Natural killer cell (primary cell): ENCODE data around the gene CPLX4. TPM values are rescaled to one million over a fixed set of nuclear protein-coding genes. Genes with fewer than 3 reads are reported as not detected.
A peak's percentile ranks its signal among the peaks of the same experiment; 100 is the strongest.

Experiments
- ATAC-seq, 3 donors: fragments of 150-1000 bp in 2 of 3; fragments of 200-7000 bp in 1 of 3; cut with Tn5 transposase; 1 replicate in 1 of 3; 2 replicates in 2 of 3; pipeline ENCODE4 v1.10.0; 2021; ENCODE audit warnings: mild to moderate bottlenecking in 2 of 3, moderate library complexity in 2 of 3
- DNase-seq, 2 donors: peaks; one replicate each; pipeline versions ENCODE4 v3.0.0 to v3.0.0-alpha.2; 2013 to 2021; ENCODE audit warnings: mixed read lengths in 1 of 2
- H3K27ac ChIP-seq: one replicate; pipeline ENCODE4 v1.5.1; 2013; ENCODE audit warnings: mild to moderate bottlenecking, low read length
- H3K27me3 ChIP-seq: one replicate; pipeline ENCODE4 v1.6.1; 2013; ENCODE audit warnings: low read length; ENCODE audit not compliant: control insufficient read depth, insufficient read depth
- H3K36me3 ChIP-seq: one replicate; pipeline ENCODE4 v1.6.1; 2013; ENCODE audit warnings: low read length; ENCODE audit not compliant: control insufficient read depth, insufficient read depth
- H3K4me1 ChIP-seq: one replicate; pipeline ENCODE4 v1.6.1; 2013; ENCODE audit warnings: low read length; ENCODE audit not compliant: control insufficient read depth, insufficient read depth
- H3K4me3 ChIP-seq: one replicate; pipeline ENCODE4 v1.5.1; 2013; ENCODE audit warnings: low read length
- H3K9me3 ChIP-seq: one replicate; pipeline ENCODE4 v1.6.1; 2013; ENCODE audit warnings: low read length; ENCODE audit not compliant: control insufficient read depth, insufficient read depth
- H3K27ac Mint-ChIP-seq, 2 donors: one replicate each; pipeline ENCODE4 v1.8.0; 2022; ENCODE audit warnings: mild to moderate bottlenecking in 2 of 2, mixed read lengths in 2 of 2, moderate library complexity in 1 of 2
- H3K27me3 Mint-ChIP-seq, 2 donors: one replicate each; pipeline ENCODE4 v1.8.0; 2022; ENCODE audit warnings: low read depth in 2 of 2, mixed read lengths in 2 of 2
- H3K36me3 Mint-ChIP-seq: one replicate; pipeline ENCODE4 v1.8.0; 2022; ENCODE audit warnings: mixed read lengths
- H3K4me1 Mint-ChIP-seq, 2 donors: one replicate each; pipeline ENCODE4 v1.8.0; 2022; ENCODE audit warnings: mixed read lengths in 2 of 2
- H3K4me3 Mint-ChIP-seq: one replicate; pipeline ENCODE4 v1.8.0; 2022; ENCODE audit warnings: mild to moderate bottlenecking, moderate library complexity, mixed read lengths
- H3K9me3 Mint-ChIP-seq, 2 donors: one replicate each; pipeline ENCODE4 v1.8.0; 2022; ENCODE audit warnings: mixed read lengths in 2 of 2
- WGBS: methylation state at CpG from one replicate; pipeline ENCODE4 v1.1.7; 2013; ENCODE audit warnings: missing lambda C conversion rate; ENCODE audit not compliant: insufficient coverage; 5-methylcytosine and 5-hydroxymethylcytosine counted together
- intact Hi-C: fragments of 100-400 bp; cut with micrococcal nuclease; formaldehyde crosslinking; loops from one replicate; pipeline ENCODE4 v1.14.2; 2022
- total RNA-seq, 4 donors: library from RNA; stranded (reverse); fragments of 120-200 nt in 1 of 4; gene quantifications; one replicate each; pipeline versions ENCODE4 v1.2.3 to v1.2.4, GENCODE V29; 2013 to 2022
- TF ChIP-seq, protein P1 (sequence below): fragments of 200-600 bp; IDR thresholded peaks from one replicate; pipeline ENCODE4 v1.8.0; 2022; ENCODE audit warnings: antibody characterized with exemption

CPLX4 gene
- total RNA-seq, 3 donors from 2014 or later (not counting 1 experiment from before 2014, with no cell fraction given) = not detected

DNA sequence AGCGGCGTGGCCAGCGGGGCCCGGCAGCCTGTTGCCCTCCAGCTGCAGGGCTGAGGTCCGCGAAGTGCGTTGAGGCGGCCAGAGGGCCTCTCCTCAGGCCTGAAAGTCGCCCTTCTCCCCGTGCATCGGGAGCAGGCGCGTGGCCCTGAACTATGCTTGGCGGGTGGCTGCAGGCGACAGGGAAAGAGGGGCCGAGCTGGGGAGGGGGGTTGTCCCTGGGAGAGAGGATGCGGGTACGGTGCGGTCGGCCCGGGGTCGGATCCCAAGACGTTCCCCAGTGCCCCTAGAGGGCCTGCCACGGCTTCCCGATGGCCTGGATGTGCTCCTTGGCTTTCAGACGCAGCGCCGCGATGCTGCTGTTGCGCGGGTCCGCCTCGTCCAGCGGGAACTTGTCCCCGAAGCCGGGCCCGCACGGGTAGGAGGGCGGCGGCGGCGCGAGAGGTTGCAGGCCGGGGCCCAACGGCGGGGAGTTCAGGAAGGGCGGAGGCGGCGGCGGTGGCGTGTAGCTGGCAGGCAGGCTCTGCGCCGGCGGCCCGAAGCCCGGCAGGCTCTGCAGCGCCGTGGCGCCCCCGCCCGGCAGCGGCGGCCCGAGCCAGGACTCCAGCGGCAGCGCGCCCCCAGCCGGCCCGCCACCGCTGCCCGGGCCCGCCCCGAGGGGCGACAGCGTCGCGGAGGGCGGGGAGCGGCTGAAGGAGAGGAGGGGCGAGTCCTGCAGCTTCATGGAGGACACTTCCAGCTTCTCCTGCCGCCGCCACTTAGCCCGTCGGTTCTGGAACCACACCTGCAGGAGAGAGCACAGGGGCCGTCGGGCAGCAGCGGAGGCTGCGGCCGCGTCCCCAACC is 49.5 kb downstream of the CPLX4 start:
- Mint-ChIP-seq H3K4me1 (peaks cover 6 to 18% of the 10 kb centered on the region in 2 donors), H3K36me3 (no peaks in the 10 kb centered on the region), H3K9me3 (no peaks in the 10 kb centered on the region), H3K27me3 (peaks cover 59 to 64% of the 10 kb centered on the region in 2 donors), H3K4me3 (no peak overlapping the region), H3K27ac (no peak overlapping the region)
- Histone ChIP-seq H3K4me1 (peaks cover 22% of the 10 kb centered on the region), H3K4me3 (no peak overlapping the region), H3K27me3 (peaks cover 71% of the 10 kb centered on the region), H3K27ac (no peak overlapping the region), H3K36me3 (no peaks in the 10 kb centered on the region), H3K9me3 (no peaks in the 10 kb centered on the region)
- TF ChIP-seq, protein P1, sequence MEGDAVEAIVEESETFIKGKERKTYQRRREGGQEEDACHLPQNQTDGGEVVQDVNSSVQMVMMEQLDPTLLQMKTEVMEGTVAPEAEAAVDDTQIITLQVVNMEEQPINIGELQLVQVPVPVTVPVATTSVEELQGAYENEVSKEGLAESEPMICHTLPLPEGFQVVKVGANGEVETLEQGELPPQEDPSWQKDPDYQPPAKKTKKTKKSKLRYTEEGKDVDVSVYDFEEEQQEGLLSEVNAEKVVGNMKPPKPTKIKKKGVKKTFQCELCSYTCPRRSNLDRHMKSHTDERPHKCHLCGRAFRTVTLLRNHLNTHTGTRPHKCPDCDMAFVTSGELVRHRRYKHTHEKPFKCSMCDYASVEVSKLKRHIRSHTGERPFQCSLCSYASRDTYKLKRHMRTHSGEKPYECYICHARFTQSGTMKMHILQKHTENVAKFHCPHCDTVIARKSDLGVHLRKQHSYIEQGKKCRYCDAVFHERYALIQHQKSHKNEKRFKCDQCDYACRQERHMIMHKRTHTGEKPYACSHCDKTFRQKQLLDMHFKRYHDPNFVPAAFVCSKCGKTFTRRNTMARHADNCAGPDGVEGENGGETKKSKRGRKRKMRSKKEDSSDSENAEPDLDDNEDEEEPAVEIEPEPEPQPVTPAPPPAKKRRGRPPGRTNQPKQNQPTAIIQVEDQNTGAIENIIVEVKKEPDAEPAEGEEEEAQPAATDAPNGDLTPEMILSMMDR = no peak
- peak in 1 of 2 donors; percentile 24 for DNase-seq
- WGBS = 3% methylated on average over 90 of the region's 90 CpGs
- ATAC-seq = peak in 2 of 3 donors; percentile 19 to 61
- intact Hi-C loops = no loop called here

DNA sequence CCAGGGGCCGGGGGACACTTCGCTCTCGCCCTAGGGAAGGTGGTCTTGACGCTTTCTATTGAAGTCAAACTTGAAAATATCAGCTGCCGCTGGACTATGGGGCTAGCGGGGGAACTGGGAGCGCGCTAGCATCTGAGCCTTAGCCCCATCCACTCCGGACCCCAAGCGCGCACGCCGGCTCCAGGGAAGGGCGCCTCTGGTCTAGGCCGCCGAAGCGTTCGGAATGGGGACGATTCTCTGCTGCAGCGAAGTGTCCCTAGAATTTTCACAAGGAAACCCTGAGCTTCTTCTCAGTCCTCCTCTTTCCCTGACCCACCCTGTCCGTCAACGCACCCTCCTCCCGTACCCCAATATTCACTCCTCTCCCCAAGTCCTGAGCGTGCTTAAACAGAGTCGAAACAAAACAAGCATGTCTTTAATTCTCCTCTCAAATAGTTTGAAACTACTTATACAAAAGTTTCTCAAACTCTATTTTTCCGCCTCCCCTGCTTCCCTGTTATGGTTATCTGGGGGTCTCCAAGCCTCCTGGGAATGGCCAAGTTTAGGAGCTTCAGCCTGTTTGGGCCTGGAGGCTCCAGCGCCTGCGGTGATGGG is 50.2 kb downstream of the CPLX4 start:
- intact Hi-C loops = no loop called here
- H3K27me3 ChIP-seq = peaks cover 68% of the 10 kb centered on the region
- H3K4me1 Mint-ChIP-seq = peaks cover 6 to 12% of the 10 kb centered on the region in 2 donors
- no peak overlapping the region for H3K27ac Mint-ChIP-seq
- H3K27ac ChIP-seq = no peak overlapping the region
- no peak for ATAC-seq
- WGBS = 10% methylated on average over 28 of the region's 28 CpGs
- H3K36me3 ChIP-seq = no peaks in the 10 kb centered on the region
- peaks cover 19% of the 10 kb centered on the region for H3K4me1 ChIP-seq
- no peak for DNase-seq
- H3K9me3 ChIP-seq = no peaks in the 10 kb centered on the region
- H3K4me3 ChIP-seq = no peak overlapping the region
- no peaks in the 10 kb centered on the region for H3K9me3 Mint-ChIP-seq
- H3K27me3 Mint-ChIP-seq = peaks cover 61 to 69% of the 10 kb centered on the region in 2 donors
- H3K4me3 Mint-ChIP-seq = no peak overlapping the region
- TF ChIP-seq, protein P1 = no peak
- H3K36me3 Mint-ChIP-seq = no peaks in the 10 kb centered on the region

DNA sequence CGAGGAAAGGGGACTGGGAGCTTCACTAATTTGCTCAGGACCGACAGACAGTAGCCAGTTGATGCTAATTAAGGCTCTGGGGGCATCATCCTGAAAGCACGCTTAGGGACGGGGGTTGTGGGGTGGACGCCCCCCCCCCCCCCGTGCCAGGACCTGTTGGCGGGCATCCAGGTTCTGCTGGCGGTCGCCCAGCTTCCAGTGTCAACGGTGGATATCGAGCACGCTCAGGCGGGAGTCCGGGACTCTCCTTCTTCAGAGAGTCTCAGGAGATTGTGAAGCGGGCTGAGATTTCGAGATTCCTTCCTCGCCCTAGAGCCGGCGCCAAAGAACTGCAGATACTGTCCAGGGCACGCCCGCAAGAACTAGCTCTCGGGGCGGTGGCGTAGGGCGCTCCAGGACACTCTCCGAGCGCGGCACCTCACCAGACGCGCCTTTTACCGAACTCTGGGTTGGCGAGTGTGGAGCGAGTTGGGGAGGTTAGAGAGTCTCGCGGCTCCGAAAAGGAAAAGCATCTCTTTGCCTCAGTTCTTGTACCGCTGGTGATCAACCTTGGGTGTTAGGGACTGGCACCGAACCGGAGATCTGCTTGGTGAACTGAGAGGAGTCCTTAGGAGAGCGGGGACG is 50.8 kb downstream of the CPLX4 start:
- Mint-ChIP-seq H3K36me3 (no peaks in the 10 kb centered on the region), H3K4me1 (peaks cover 6 to 12% of the 10 kb centered on the region in 2 donors), H3K9me3 (no peaks in the 10 kb centered on the region), H3K4me3 (peak overlapping the region; percentile 21), H3K27ac (no peak overlapping the region), H3K27me3 (peaks cover 64 to 76% of the 10 kb centered on the region in 2 donors)
- no peak for ATAC-seq
- intact Hi-C loops = no loop called here
- no peak overlapping the region for H3K4me3 ChIP-seq
- no peak overlapping the region for H3K27ac ChIP-seq
- H3K9me3 ChIP-seq = no peaks in the 10 kb centered on the region
- H3K4me1 ChIP-seq = peaks cover 18% of the 10 kb centered on the region
- DNase-seq = no peak
- 4% methylated on average over 41 of the region's 41 CpGs for WGBS
- TF ChIP-seq, protein P1 = no peak
- H3K36me3 ChIP-seq = no peaks in the 10 kb centered on the region
- peaks cover 70% of the 10 kb centered on the region for H3K27me3 ChIP-seq
